SK-N-SH treated with all-trans-retinoic acid at 6 μM for 48 hours (cell line): ENCODE data around the gene ROBO1.

ENCODE experiments used
- ATAC-seq: fragments of 200-7000 bp; cut with Tn5 transposase; 3 replicates; pipeline ENCODE4 v1.9.1; 2020; ENCODE audit warnings: mild to moderate bottlenecking, moderate library complexity
- ARNTL ChIP-seq: fragments of 450-650 bp; formaldehyde crosslinking; IDR thresholded peaks from 2 replicates; pipeline ENCODE4 v1.5.0; 2020; ENCODE audit warnings: low read depth, mild to moderate bottlenecking, moderate library complexity, borderline replicate concordance
- BACH2 ChIP-seq: fragments of 250-450 bp; sonication (Bioruptor Pico); IDR thresholded peaks from 2 replicates; pipeline ENCODE4 v1.9.0; 2021; ENCODE audit warnings: mild to moderate bottlenecking, borderline replicate concordance
- CREB5 ChIP-seq: fragments of 250-450 bp; sonication (Bioruptor Pico); IDR thresholded peaks from 2 replicates; pipeline ENCODE4 v1.5.1; 2020; ENCODE audit warnings: low read depth, mild to moderate bottlenecking, moderate library complexity
- CSDC2 ChIP-seq: fragments of 250-450 bp; sonication (Bioruptor Pico); IDR thresholded peaks from 2 replicates; pipeline ENCODE4 v1.5.0; 2020; ENCODE audit warnings: mild to moderate bottlenecking, moderate library complexity
- ESRRG ChIP-seq: fragments of 250-450 bp; sonication (Bioruptor Pico); IDR thresholded peaks from 2 replicates; pipeline ENCODE4 v1.6.1; 2021; ENCODE audit warnings: mild to moderate bottlenecking
- GLIS3 ChIP-seq: fragments of 250-450 bp; sonication (Bioruptor Pico); IDR thresholded peaks from 2 replicates; pipeline ENCODE4 v1.5.0; 2020; ENCODE audit warnings: mild to moderate bottlenecking, moderate library complexity
- ISL1 ChIP-seq: fragments of 250-450 bp; sonication (Bioruptor Pico); IDR thresholded peaks from 2 replicates; pipeline ENCODE4 v2.1.2; 2022; ENCODE audit warnings: mild to moderate bottlenecking, moderate library complexity
- OSR1 ChIP-seq: fragments of 250-450 bp; sonication (Bioruptor Pico); IDR thresholded peaks from 2 replicates; pipeline ENCODE4 v1.8.0; 2022; ENCODE audit warnings: moderate library complexity, mild to moderate bottlenecking, inconsistent platforms
- PATZ1 ChIP-seq: fragments of 250-450 bp; sonication (Bioruptor Pico); IDR thresholded peaks from 2 replicates; pipeline ENCODE4 v1.8.0; 2020; ENCODE audit warnings: mild to moderate bottlenecking, moderate library complexity, borderline replicate concordance
- PPARA ChIP-seq: fragments of 250-450 bp; sonication (Bioruptor Pico); IDR thresholded peaks from 2 replicates; pipeline ENCODE4 v1.5.0; 2020; ENCODE audit warnings: mild to moderate bottlenecking, borderline replicate concordance
- RARB ChIP-seq: fragments of 250-450 bp; sonication (Bioruptor Pico); IDR thresholded peaks from 2 replicates; pipeline ENCODE4 v1.8.0; 2021; ENCODE audit warnings: mild to moderate bottlenecking, moderate library complexity
- SNAI2 ChIP-seq: fragments of 250-450 bp; sonication (Bioruptor Pico); IDR thresholded peaks from 2 replicates; pipeline ENCODE4 v1.5.0; 2020; ENCODE audit warnings: mild to moderate bottlenecking, moderate library complexity
- TCF4 ChIP-seq: fragments of 250-450 bp; sonication (Bioruptor Pico); IDR thresholded peaks from 2 replicates; pipeline ENCODE4 v1.8.0; 2021; ENCODE audit warnings: mild to moderate bottlenecking, moderate library complexity, borderline replicate concordance
- ZC3H10 ChIP-seq: fragments of 250-450 bp; sonication (Bioruptor Pico); IDR thresholded peaks from 2 replicates; pipeline ENCODE4 v1.5.1; 2021; ENCODE audit warnings: mild to moderate bottlenecking, moderate library complexity
- ZFP3 ChIP-seq: fragments of 250-450 bp; sonication (Bioruptor Pico); IDR thresholded peaks from 2 replicates; pipeline ENCODE4 v1.5.0; 2020; ENCODE audit warnings: mild to moderate bottlenecking, moderate library complexity
- ZFP30 ChIP-seq: fragments of 450-650 bp; formaldehyde crosslinking; IDR thresholded peaks from 2 replicates; pipeline ENCODE4 v1.5.0; 2022; ENCODE audit warnings: mild to moderate bottlenecking, moderate library complexity
- ZNF565 ChIP-seq: fragments of 450-650 bp; formaldehyde crosslinking; conservative IDR thresholded peaks from 2 replicates; pipeline ENCODE4 v1.5.0; 2020; ENCODE audit warnings: low read depth, mild to moderate bottlenecking, moderate library complexity
- ZNF70 ChIP-seq: fragments of 450-650 bp; formaldehyde crosslinking; IDR thresholded peaks from 2 replicates; pipeline ENCODE4 v1.5.0; 2020; ENCODE audit warnings: mild to moderate bottlenecking, moderate library complexity
- ZNF8 ChIP-seq: fragments of 450-650 bp; formaldehyde crosslinking; IDR thresholded peaks from 2 replicates; pipeline ENCODE4 v1.5.0; 2020; ENCODE audit warnings: mild to moderate bottlenecking, moderate library complexity
- TF ChIP-seq, protein P1 (sequence below): fragments of 250-450 bp; sonication (Bioruptor Pico); IDR thresholded peaks from 2 replicates; pipeline ENCODE4 v1.5.0; 2020; ENCODE audit warnings: mild to moderate bottlenecking, moderate library complexity
- TF ChIP-seq, protein P2 (sequence below): fragments of 250-450 bp; sonication (Bioruptor Pico); IDR thresholded peaks from 2 replicates; pipeline ENCODE4 v1.5.1; 2021; ENCODE audit warnings: mild to moderate bottlenecking, moderate library complexity
- TF ChIP-seq, protein P3 (sequence below): fragments of 250-450 bp; sonication (Bioruptor Pico); IDR thresholded peaks from 2 replicates; pipeline ENCODE4 v1.8.0; 2021; ENCODE audit warnings: low read depth, mild to moderate bottlenecking, moderate library complexity, borderline replicate concordance

ROBO1 gene

GRCh38 chr3:79586232-79586631 is 181.6 kb downstream of the ROBO1 start:
- no peak for ATAC-seq
- TF ChIP-seq GLIS3 (CRISPR knock-in tag) (no peak), ZFP3 (no peak), PPARA (CRISPR knock-in tag) (no peak), ZNF565 (CRISPR knock-in tag) (no peak), ESRRG (CRISPR knock-in tag) (no peak), TCF4 (CRISPR knock-in tag) (no peak), ZNF70 (CRISPR knock-in tag) (no peak), ZNF8 (CRISPR knock-in tag) (no peak), CSDC2 (CRISPR knock-in tag) (no peak), PATZ1 (CRISPR knock-in tag) (no peak), ZFP30 (CRISPR knock-in tag) (no peak), CREB5 (CRISPR knock-in tag) (no peak), BACH2 (CRISPR knock-in tag) (no peak), SNAI2 (CRISPR knock-in tag) (no peak), RARB (CRISPR knock-in tag) (no peak), OSR1 (CRISPR knock-in tag) (no peak)
- TF ChIP-seq, protein P1, sequence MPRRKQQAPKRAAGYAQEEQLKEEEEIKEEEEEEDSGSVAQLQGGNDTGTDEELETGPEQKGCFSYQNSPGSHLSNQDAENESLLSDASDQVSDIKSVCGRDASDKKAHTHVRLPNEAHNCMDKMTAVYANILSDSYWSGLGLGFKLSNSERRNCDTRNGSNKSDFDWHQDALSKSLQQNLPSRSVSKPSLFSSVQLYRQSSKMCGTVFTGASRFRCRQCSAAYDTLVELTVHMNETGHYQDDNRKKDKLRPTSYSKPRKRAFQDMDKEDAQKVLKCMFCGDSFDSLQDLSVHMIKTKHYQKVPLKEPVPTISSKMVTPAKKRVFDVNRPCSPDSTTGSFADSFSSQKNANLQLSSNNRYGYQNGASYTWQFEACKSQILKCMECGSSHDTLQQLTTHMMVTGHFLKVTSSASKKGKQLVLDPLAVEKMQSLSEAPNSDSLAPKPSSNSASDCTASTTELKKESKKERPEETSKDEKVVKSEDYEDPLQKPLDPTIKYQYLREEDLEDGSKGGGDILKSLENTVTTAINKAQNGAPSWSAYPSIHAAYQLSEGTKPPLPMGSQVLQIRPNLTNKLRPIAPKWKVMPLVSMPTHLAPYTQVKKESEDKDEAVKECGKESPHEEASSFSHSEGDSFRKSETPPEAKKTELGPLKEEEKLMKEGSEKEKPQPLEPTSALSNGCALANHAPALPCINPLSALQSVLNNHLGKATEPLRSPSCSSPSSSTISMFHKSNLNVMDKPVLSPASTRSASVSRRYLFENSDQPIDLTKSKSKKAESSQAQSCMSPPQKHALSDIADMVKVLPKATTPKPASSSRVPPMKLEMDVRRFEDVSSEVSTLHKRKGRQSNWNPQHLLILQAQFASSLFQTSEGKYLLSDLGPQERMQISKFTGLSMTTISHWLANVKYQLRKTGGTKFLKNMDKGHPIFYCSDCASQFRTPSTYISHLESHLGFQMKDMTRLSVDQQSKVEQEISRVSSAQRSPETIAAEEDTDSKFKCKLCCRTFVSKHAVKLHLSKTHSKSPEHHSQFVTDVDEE (CRISPR knock-in tag): no peak
- TF ChIP-seq, protein P2, sequence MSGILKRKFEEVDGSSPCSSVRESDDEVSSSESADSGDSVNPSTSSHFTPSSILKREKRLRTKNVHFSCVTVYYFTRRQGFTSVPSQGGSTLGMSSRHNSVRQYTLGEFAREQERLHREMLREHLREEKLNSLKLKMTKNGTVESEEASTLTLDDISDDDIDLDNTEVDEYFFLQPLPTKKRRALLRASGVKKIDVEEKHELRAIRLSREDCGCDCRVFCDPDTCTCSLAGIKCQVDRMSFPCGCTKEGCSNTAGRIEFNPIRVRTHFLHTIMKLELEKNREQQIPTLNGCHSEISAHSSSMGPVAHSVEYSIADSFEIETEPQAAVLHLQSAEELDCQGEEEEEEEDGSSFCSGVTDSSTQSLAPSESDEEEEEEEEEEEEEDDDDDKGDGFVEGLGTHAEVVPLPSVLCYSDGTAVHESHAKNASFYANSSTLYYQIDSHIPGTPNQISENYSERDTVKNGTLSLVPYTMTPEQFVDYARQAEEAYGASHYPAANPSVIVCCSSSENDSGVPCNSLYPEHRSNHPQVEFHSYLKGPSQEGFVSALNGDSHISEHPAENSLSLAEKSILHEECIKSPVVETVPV: no peak

GRCh38 chr3:79572930-79573329 is 194.9 kb downstream of the ROBO1 start:
- ATAC-seq: no peak
- TF ChIP-seq ZFP30 (CRISPR knock-in tag) (no peak), PPARA (CRISPR knock-in tag) (no peak), ARNTL (CRISPR knock-in tag) (no peak), RARB (CRISPR knock-in tag) (no peak)
- TF ChIP-seq, protein P2: no peak

DNA sequence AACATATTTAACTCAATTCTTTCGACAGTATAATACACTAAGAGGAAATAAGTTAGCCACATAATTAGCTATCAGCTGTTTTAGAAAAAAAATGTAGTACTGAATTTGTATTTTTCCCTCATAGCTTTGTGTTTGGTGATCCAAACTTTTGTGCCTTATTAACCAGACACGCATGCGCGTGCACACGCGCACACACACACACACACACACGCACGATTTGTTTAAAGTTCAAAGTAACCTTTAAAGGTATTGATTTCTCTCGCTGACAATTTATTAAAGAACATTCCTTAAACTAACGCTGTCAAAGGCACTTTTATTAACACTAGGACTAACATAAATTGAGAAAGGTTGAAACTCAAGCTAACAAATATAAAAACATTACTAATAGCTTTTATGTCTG is 198.9 kb downstream of the ROBO1 start:
- TF ChIP-seq BACH2 (CRISPR knock-in tag) (no peak), ZNF70 (CRISPR knock-in tag) (no peak), ISL1 (CRISPR knock-in tag) (no peak), PPARA (CRISPR knock-in tag) (no peak), TCF4 (CRISPR knock-in tag) (no peak), ZNF565 (CRISPR knock-in tag) (no peak), ZFP3 (no peak), ARNTL (CRISPR knock-in tag) (no peak), ZC3H10 (CRISPR knock-in tag) (no peak), RARB (CRISPR knock-in tag) (no peak)
- TF ChIP-seq, protein P2: no peak
- TF ChIP-seq, protein P3, sequence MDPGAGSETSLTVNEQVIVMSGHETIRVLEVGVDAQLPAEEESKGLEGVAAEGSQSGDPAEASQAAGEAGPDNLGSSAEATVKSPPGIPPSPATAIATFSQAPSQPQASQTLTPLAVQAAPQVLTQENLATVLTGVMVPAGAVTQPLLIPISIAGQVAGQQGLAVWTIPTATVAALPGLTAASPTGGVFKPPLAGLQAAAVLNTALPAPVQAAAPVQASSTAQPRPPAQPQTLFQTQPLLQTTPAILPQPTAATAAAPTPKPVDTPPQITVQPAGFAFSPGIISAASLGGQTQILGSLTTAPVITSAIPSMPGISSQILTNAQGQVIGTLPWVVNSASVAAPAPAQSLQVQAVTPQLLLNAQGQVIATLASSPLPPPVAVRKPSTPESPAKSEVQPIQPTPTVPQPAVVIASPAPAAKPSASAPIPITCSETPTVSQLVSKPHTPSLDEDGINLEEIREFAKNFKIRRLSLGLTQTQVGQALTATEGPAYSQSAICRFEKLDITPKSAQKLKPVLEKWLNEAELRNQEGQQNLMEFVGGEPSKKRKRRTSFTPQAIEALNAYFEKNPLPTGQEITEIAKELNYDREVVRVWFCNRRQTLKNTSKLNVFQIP (CRISPR knock-in tag): no peak
- ATAC-seq: no peak
